GM23338 (cell line): ENCODE measurements around the gene DVL2. TPM values are rescaled to one million over a fixed set of nuclear protein-coding genes. Genes with fewer than 3 reads are reported as not detected.

Source experiments
- ATAC-seq: fragments of 200-7000 bp; cut with Tn5 transposase; 3 replicates; pipeline ENCODE4 v1.9.1; 2020
- DNase-seq: peaks from one replicate; pipeline ENCODE4 v3.0.0-alpha.2; 2015; ENCODE audit warnings: low spot score
- H2AFZ ChIP-seq: fragments of 200-600 bp; sonication (generic); 2 replicates; pipeline ENCODE4 v1.8.0; 2016; ENCODE audit warnings: antibody characterized with exemption, mild to moderate bottlenecking, moderate library complexity
- H3F3A ChIP-seq: fragments of 200-600 bp; sonication (generic); replicated peaks from 2 replicates; pipeline ENCODE4 v1.8.0; 2017; ENCODE audit warnings: antibody characterized with exemption, mixed run types, low read depth
- H3K27ac ChIP-seq: fragments of 200-600 bp; sonication (generic); 2 replicates; pipeline ENCODE4 v1.6.1; 2016; ENCODE audit warnings: low read depth
- H3K27me3 ChIP-seq: fragments of 200-600 bp; sonication (generic); 2 replicates; pipeline ENCODE4 v1.8.0; 2016; ENCODE audit warnings: mild to moderate bottlenecking, mixed run types, moderate library complexity; ENCODE audit not compliant: insufficient read depth
- H3K36me3 ChIP-seq: fragments of 200-600 bp; sonication (generic); 2 replicates; pipeline ENCODE4 v1.8.0; 2016; ENCODE audit warnings: mild to moderate bottlenecking; ENCODE audit not compliant: insufficient read depth
- H3K4me1 ChIP-seq: fragments of 200-600 bp; sonication (generic); 2 replicates; pipeline ENCODE4 v1.8.0; 2016; ENCODE audit warnings: mild to moderate bottlenecking, moderate library complexity; ENCODE audit not compliant: insufficient read depth
- H3K4me2 ChIP-seq: fragments of 200-600 bp; sonication (generic); 2 replicates; pipeline ENCODE4 v1.7.1; 2017; ENCODE audit warnings: mixed run types
- H3K4me3 ChIP-seq: fragments of 200-600 bp; sonication (generic); 2 replicates; pipeline ENCODE4 v1.6.1; 2016; ENCODE audit warnings: mixed run types
- H3K79me2 ChIP-seq: fragments of 200-600 bp; sonication (generic); replicated peaks from 2 replicates; pipeline ENCODE4 v1.8.0; 2017; ENCODE audit warnings: mild to moderate bottlenecking; ENCODE audit not compliant: insufficient read depth
- H3K9me2 ChIP-seq: fragments of 200-600 bp; sonication (generic); 2 replicates; pipeline ENCODE4 v1.8.0; 2017; ENCODE audit not compliant: insufficient read depth
- H4K20me1 ChIP-seq: fragments of 200-600 bp; sonication (generic); replicated peaks from 2 replicates; pipeline ENCODE4 v1.8.0; 2017; ENCODE audit warnings: mild to moderate bottlenecking; ENCODE audit not compliant: insufficient read depth
- H3K27ac Mint-ChIP-seq: 2 replicates; pipeline ENCODE4 v1.8.0; 2020; ENCODE audit warnings: inconsistent platforms, mild to moderate bottlenecking, moderate library complexity, mixed read lengths
- H3K27me3 Mint-ChIP-seq: 3 replicates; pipeline ENCODE4 v1.8.0; 2022; ENCODE audit warnings: low read depth, mild to moderate bottlenecking, moderate library complexity, mixed read lengths, inconsistent platforms; ENCODE audit not compliant: insufficient read depth, poor library complexity
- H3K36me3 Mint-ChIP-seq: 3 replicates; pipeline ENCODE4 v1.8.0; 2021; ENCODE audit warnings: low read depth, mild to moderate bottlenecking, inconsistent platforms, moderate library complexity, mixed read lengths
- H3K4me1 Mint-ChIP-seq: 3 replicates; pipeline ENCODE4 v1.8.0; 2020; ENCODE audit warnings: mild to moderate bottlenecking, inconsistent platforms, mixed read lengths
- H3K4me3 Mint-ChIP-seq: 3 replicates; pipeline ENCODE4 v1.8.0; 2021; ENCODE audit warnings: moderate library complexity, mild to moderate bottlenecking, inconsistent platforms, mixed read lengths
- H3K9me3 Mint-ChIP-seq: 3 replicates; pipeline ENCODE4 v1.8.0; 2020; ENCODE audit warnings: moderate library complexity, mild to moderate bottlenecking, inconsistent platforms, mixed read lengths
- CTCF ChIP-seq, 2 experiments: fragments of 200-600 bp in 1 of 2; sonication (generic) in 1 of 2; conservative IDR thresholded peaks; 2 replicates each; pipeline versions ENCODE4 v1.5.1 to v1.6.1; 2016 to 2017; ENCODE audit warnings: antibody characterized with exemption in 2 of 2, low read depth in 2 of 2, mild to moderate bottlenecking in 2 of 2, moderate library complexity in 1 of 2
- ETS1 ChIP-seq: IDR thresholded peaks from 2 replicates; pipeline ENCODE4 v1.6.1; 2016; ENCODE audit warnings: antibody characterized with exemption
- REST ChIP-seq: IDR thresholded peaks from one replicate; pipeline ENCODE4 v1.6.1; 2018; ENCODE audit warnings: antibody characterized with exemption; ENCODE audit not compliant: unreplicated experiment
- ZNF331 ChIP-seq: fragments of 250-450 bp; sonication (Bioruptor Pico); IDR thresholded peaks from 2 replicates; pipeline ENCODE4 v1.5.0; 2020; ENCODE audit warnings: low read depth, mild to moderate bottlenecking, moderate library complexity
- polyA plus RNA-seq: library from polyadenylated mRNA; unstranded; fragments of >200 nt; fragmentation: Nextera tagmentation; extraction: Ambion mirVana; gene quantifications from 2 replicates; pipeline ENCODE4 v1.2.1, GENCODE V29; 2016
- total RNA-seq: library from RNA; depleted of rRNA; stranded (reverse); fragments of >200 nt; shearing (Covaris generic); gene quantifications from 2 replicates; pipeline ENCODE4 v1.2.3, GENCODE V29; 2014

Gene DVL2
- total and polyA plus RNA-seq, 2 experiments from 2014 or later: 19.7 to 80.6 TPM

- no peak for TF ChIP-seq ZNF331 (CRISPR knock-in tag)
- no peak for TF ChIP-seq CTCF (conservative IDR thresholded peaks at IDR 0.05; ENCODE audit: low read depth in 2 of 2)
- no peak for TF ChIP-seq REST
Observed at GRCh38 chr17:7226721-7227710, 7.3 kb downstream of the DVL2 start (continued).

- H3K4me1 Mint-ChIP-seq: peaks cover 13% of the 10 kb centered on the region; the same call in 2 of the 3 replicates
- DNase-seq (no peak), ATAC-seq (no peak)
- H3K27ac Mint-ChIP-seq: no peak overlapping the region
- H3K27me3 Mint-ChIP-seq: peaks cover 32% of the 10 kb centered on the region
- peaks cover 39% of the 10 kb centered on the region for H4K20me1 ChIP-seq
- H3K4me2 ChIP-seq: no peak overlapping the region
- H3F3A ChIP-seq: peaks cover 11% of the 10 kb centered on the region
- H3K36me3 Mint-ChIP-seq: peaks cover 88% of the 10 kb centered on the region
- H3K9me2 ChIP-seq: no peaks in the 10 kb centered on the region
- H3K36me3 ChIP-seq: peaks cover 11% of the 10 kb centered on the region; the same call in 1 of the 2 replicates
- H2AFZ ChIP-seq: no peak overlapping the region
- no peak overlapping the region; the same call in 2 of the 3 replicates for H3K4me3 Mint-ChIP-seq
- no peak overlapping the region for H3K4me3 ChIP-seq
- H3K27me3 ChIP-seq: no peaks in the 10 kb centered on the region
- H3K27ac ChIP-seq: 0 out of 2 replicates have a peak overlapping the region, but pooled peaks have one; percentile 39
- peaks cover 10% of the 10 kb centered on the region for H3K79me2 ChIP-seq
- no peaks in the 10 kb centered on the region; the same call in 2 of the 3 replicates for H3K9me3 Mint-ChIP-seq
- H3K4me1 ChIP-seq: peaks cover 3% of the 10 kb centered on the region; the same call in 1 of the 2 replicates
- no peak for TF ChIP-seq ETS1
- no peak for TF ChIP-seq ZNF331 (CRISPR knock-in tag)
- no peak for TF ChIP-seq REST
Observed at GRCh38 chr17:7225711-7226331, 8.5 kb downstream of the DVL2 start.
